HG02588 (cell line): Measurements from ENCODE around the gene SPRED2.
A peak's percentile ranks its signal among the peaks of the same experiment; 100 is the strongest.

Source experiments
- ATAC-seq: cut with Tn5 transposase; IDR thresholded peaks from one replicate; pipeline ENCODE4 v1.9.1; 2021; ENCODE audit warnings: mild to moderate bottlenecking, moderate library complexity; ENCODE audit not compliant: unreplicated experiment

The SPRED2 gene

DNA sequence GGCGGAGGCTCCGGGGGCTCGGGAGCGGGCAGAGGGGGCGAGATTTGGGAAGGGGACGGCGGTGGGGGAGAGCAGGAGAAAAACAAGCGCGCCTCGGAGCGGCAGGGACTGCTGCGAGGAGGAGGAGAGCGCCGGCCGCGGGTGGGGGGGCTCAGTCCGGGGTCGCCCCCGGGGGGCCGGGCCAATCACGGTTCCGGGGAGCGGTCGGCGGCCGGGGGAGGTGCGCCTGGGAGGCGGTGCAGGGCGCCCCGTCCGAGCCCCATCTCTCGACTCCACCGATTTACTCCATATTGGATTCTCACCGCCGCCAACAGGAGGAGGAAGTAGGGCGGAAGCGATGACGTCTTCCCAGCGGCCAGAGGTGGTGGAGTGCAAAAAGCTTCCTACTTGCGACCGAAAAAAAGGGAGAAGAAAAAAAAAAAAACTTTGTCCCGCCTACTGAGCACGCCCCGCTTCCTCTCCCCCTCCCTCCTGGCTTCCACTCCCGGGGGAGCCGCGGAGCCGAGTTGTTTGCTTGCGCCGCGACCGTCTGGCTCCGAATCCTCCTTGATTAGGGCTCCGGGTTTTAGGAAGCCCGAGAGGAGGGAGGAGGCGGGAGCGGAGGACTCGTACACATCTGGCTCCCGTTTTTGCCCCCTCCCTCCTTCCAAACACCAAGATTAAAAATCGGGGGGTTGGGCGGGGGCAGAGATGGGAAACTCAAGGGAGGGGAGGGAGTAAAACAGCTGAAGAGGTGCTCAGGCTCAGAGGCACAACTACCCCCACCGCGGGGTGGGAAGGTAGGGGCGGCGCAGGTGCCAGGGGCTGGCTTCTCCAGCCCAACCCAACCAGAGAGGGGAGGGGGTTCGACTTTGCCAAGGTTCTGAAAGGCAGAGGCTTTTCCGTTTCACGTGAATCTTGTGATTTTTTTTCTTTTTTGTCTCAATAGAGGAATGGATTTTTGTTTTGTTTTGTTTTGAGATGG lies at the start of gene SPRED2:
TSS of gene SPRED2 (minus strand) at position 373 of the 964 bp plus-strand sequence. CDS start 612 bp downstream, outside the sequence.
- ATAC-seq, result peak; percentile 23

GRCh38 chr2:65481961-65482360 lies 49.6 kb upstream of the SPRED2 start:
- ATAC-seq, result no peak

GRCh38 chr2:65479524-65479923 lies 47.1 kb upstream of the SPRED2 start:
- no peak for ATAC-seq

- no peak for ATAC-seq
These were observed 46.2 kb upstream of the SPRED2 start for GRCh38 chr2:65478498-65479135.

GRCh38 chr2:65477590-65477989 lies 45.2 kb upstream of the SPRED2 start:
- ATAC-seq, result no peak

DNA sequence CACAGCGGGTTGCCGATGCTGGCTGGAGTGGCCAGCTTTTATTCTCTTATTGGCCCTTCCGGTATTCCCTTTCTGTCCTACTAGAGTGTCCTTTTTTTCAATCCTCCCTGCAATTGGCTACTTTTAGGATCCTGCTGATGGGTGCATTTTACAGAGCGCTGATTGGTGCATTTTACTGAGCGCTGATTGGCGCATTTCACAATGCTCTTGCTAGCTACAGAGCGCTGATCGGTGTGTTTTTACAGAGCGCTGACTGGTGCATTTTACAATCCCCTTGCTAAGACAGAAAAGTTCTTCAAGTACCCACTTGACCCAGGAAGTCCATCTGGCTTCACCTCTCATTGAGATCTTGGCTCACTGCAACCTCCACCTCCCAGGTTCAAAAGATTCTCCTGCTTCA lies 44.4 kb upstream of the SPRED2 start:
- ATAC-seq, result no peak

DNA sequence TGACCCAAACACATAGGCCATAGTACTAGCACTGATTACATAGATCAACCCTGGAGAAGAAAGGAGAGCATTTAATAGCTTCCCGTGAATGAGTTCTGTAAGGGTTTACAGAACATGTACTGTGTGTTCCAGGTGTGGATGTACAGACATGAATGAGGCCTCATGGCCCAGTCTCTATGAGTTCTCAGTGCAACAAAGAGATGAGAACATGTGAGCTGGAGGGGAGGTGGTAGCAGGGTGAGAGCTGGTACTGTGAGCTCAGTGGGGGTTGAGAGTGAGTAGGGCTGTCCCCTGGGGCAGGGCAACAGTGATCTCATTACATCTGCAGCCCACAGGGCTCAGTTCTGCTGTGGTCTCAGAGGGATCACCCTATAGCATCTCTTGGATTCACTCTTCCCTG lies 42.6 kb upstream of the SPRED2 start:
- ATAC-seq, result no peak

GRCh38 chr2:65473045-65473444 lies 40.6 kb upstream of the SPRED2 start:
- ATAC-seq, result no peak

DNA sequence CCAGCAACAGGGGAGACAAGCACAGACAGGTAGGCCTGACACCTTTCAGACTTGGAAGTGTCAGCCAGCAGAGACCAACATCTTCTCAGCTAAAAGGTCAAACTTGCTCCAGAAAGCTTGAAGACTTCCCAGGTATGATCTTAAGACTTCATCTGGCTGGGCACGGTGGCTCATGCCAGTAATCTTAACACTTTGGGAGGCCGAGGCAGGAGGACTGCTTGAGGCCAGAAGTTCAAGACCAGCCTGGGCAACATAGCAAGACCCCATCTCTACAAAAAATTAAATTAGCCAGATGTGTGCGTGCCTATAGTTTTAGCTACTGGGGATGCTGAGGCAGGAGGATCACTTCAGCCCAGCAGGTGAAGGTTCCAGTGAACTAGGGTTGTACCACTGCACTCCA lies 39.0 kb upstream of the SPRED2 start:
- no peak for ATAC-seq

DNA sequence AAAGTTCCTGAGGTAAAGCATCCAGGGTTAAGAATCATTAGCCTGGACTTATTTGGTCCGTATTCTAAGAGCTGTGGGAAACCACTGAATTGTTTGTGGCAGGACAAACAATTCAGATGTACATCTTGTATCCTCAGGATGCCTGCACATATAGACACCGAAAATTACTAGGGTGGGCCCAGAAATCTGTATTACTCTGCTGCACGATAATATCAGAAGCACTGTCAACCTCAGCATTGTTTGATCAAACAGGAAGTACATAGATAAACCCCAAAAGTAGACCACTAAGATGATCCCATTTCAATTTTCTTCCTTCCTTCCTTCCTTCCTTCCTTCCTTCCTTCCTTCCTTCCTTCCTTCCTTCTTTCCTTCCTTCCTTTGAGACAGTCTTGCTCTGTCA lies 34.2 kb upstream of the SPRED2 start:
- ATAC-seq, result no peak

- no peak for ATAC-seq
These were observed 33.5 kb upstream of the SPRED2 start for GRCh38 chr2:65465857-65466256.

DNA sequence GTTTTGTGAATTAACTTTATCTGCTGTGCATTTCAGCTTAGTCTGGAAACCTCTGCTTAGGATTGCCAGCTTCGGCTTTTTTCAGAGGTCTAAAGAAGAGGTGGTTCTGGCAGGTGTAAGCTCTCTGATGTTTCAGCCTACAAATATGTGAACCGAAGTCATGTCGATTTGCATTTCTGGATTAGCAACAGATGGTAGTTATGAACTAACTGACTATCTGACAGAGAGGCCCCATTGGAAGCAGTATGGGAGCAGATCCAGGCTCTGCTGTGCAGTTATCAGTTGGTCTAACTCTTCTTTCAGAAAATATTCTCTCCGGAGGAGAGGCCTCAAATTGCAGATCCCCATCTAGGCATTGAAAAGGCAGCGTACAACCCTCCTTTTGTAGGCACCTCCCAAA lies 32.7 kb upstream of the SPRED2 start:
- no peak for ATAC-seq

- no peak for ATAC-seq
These were observed 32.2 kb upstream of the SPRED2 start for GRCh38 chr2:65464604-65465003.

GRCh38 chr2:65458999-65459398 lies 26.6 kb upstream of the SPRED2 start:
- ATAC-seq, result no peak

- no peak for ATAC-seq
These were observed 24.5 kb upstream of the SPRED2 start for GRCh38 chr2:65456886-65457285.

DNA sequence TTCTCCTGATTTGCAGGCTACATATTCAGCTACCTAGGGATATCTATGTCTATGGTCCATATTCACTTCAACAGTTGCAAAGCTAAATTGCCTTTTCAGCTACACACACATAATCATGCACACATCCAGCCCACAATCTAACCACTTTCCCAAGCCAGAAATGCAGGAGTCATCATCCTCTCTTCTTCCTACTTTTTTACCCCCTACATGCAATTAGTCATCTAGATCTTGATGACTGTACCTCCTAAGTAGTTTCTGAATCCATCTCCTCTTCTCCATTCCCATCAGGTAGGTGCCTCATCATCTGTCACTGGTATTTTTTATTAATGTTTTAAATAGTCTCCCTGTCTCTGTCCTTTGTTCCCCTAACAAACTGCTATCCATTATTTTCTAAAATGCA lies 23.7 kb upstream of the SPRED2 start:
- ATAC-seq, result no peak

DNA sequence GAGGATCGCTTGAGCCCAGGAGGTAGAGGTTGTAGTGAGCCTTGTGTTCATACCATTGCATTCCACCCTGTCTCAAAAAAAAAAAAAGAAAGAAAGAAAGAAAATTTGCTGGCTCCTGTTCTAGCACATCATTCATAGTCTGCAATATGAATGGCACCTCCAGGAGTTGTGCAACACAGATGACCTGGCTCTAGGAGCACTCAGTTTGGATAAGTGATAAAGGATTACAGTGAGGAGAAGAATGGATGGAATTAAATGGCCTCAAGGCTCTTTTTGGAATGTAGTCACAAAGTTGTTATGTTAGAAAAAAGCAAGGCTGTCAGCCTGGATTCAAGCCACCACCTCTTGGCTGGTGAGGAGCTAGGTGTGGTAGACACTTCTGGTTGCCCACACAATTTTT lies 21.5 kb upstream of the SPRED2 start:
- ATAC-seq, result no peak

GRCh38 chr2:65452150-65452895 lies 19.9 kb upstream of the SPRED2 start:
- no peak for ATAC-seq

DNA sequence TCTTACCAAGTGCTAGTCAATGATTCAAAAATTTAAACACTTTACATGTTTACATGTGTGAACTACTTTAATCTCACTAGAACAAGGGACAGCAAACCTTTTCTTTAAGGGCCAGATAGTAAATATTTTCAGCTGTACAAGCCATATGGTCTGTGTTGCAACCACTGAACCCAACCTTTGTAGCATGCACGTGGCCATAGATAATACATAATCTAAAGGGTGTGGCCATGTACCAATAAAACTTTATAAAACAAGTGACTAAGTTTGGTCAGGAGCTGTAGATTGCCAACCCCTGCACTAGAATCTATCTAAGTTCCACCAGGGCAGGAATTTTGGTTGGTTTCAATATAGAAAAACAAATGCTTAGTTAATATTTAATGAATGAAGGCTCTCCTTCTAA lies 18.4 kb upstream of the SPRED2 start:
- no peak for ATAC-seq

DNA sequence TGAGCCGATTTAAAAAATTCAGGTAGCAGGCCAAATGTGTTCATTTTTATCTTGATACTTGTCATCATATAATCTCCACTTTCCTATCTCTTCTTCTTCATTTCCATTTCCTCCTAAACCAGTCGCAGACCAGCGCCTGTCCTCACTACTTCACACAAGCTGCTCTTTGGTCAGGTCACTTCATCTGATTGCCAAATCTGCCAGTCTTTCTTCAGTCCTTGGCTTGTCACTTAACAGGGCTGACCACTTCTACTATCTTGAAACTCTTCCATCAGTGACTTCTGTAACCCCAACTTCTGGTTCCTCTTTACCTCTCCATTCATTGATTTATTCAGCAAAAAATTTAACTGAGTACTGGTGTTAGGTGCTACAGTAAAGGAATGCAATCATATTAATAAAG lies 18.0 kb upstream of the SPRED2 start:
- no peak for ATAC-seq

- ATAC-seq, result no peak
These were observed 11.2 kb upstream of the SPRED2 start for GRCh38 chr2:65443509-65444186.
